ENCODE data around the gene CHCHD6. TPM values are rescaled to one million over a fixed set of nuclear protein-coding genes. Genes with fewer than 3 reads are reported as not detected.
A peak's percentile ranks its signal among the peaks of the same experiment; 100 is the strongest.

CHCHD6 gene
- 10.9 and 13.0 TPM in 2 replicates for total RNA-seq

- H3K27ac ChIP-seq (ENCODE audit: low read depth, low read length) = no peak within 1 kb of the TSS
- H3K9me3 ChIP-seq (ENCODE audit: low read depth, low read length) = no peaks in the 10 kb centered on the region
- peaks cover 4% of the 10 kb centered on the region for H4K20me1 ChIP-seq (ENCODE audit: insufficient read depth, low read length)
Measured at GRCh38 chr3:126703512-126704493, at the start of gene CHCHD6. TSS of gene CHCHD6 (plus strand) at chr3:126704240. CDS start at chr3:126704313, 73 bp downstream.

GRCh38 chr3:126654571-126655383, 49.3 kb upstream of the CHCHD6 start, which contains the start of gene TXNRD3:
TSS of gene TXNRD3 (minus strand) at chr3:126655124.
- no peaks in the 10 kb centered on the region for H4K20me1 ChIP-seq (ENCODE audit: insufficient read depth, low read length)
- peak within 1 kb of the TSS; percentile 75 for H3K4me3 ChIP-seq (ENCODE audit: insufficient read depth, low read length)
- peak; percentile 97 for DNase-seq (ENCODE audit: insufficient read length, low spot score, missing footprints)
- H3K79me2 ChIP-seq (ENCODE audit: insufficient read depth, low read length) = peaks cover 15% of the 10 kb centered on the region
- peak within 1 kb of the TSS; percentile 81 for H2AFZ ChIP-seq (ENCODE audit: low read length)
- no peak for TF ChIP-seq CTCF (IDR thresholded peaks at IDR 0.05; ENCODE audit: extremely low read depth, low read depth, low read length)
- no peaks in the 10 kb centered on the region for H3K9me3 ChIP-seq (ENCODE audit: low read depth, low read length)
- peaks cover 3% of the 10 kb centered on the region for H3K4me1 ChIP-seq (ENCODE audit: insufficient read depth, low read length)
- H3K27ac ChIP-seq (ENCODE audit: low read depth, low read length) = peak within 1 kb of the TSS; percentile 60
- no peaks in the 10 kb centered on the region for H3K36me3 ChIP-seq (ENCODE audit: insufficient read depth, low read length)
- peak within 1 kb of the TSS; percentile 79 for H3K4me2 ChIP-seq (ENCODE audit: insufficient read depth, low read length)
- peaks cover 10% of the 10 kb centered on the region for H3K27me3 ChIP-seq (ENCODE audit: insufficient read depth, low read length)

More at GRCh38 chr3:126703512-126704493, at the start of gene CHCHD6:
- peaks cover 13% of the 10 kb centered on the region for H3K4me1 ChIP-seq (ENCODE audit: insufficient read depth, low read length)
- peak within 1 kb of the TSS; percentile 90 for H3K4me3 ChIP-seq (ENCODE audit: insufficient read depth, low read length)
- H3K36me3 ChIP-seq (ENCODE audit: insufficient read depth, low read length) = no peaks in the 10 kb centered on the region
- H2AFZ ChIP-seq (ENCODE audit: low read length) = peak within 1 kb of the TSS; percentile 97
- TF ChIP-seq CTCF (IDR thresholded peaks at IDR 0.05; ENCODE audit: extremely low read depth, low read depth, low read length) = no peak
- peaks cover 30% of the 10 kb centered on the region for H3K79me2 ChIP-seq (ENCODE audit: insufficient read depth, low read length)
- H3K4me2 ChIP-seq (ENCODE audit: insufficient read depth, low read length) = peak within 1 kb of the TSS; percentile 95
- peak; percentile 100 for DNase-seq (ENCODE audit: insufficient read length, low spot score, missing footprints)
- peaks cover 20% of the 10 kb centered on the region for H3K27me3 ChIP-seq (ENCODE audit: insufficient read depth, low read length)

- no peak overlapping the region for H2AFZ ChIP-seq (ENCODE audit: low read length)
- H3K4me1 ChIP-seq (ENCODE audit: insufficient read depth, low read length) = peaks cover 3% of the 10 kb centered on the region
- H3K4me3 ChIP-seq (ENCODE audit: insufficient read depth, low read length) = no peak overlapping the region
- no peak overlapping the region for H3K27ac ChIP-seq (ENCODE audit: low read depth, low read length)
- peaks cover 13% of the 10 kb centered on the region for H3K79me2 ChIP-seq (ENCODE audit: insufficient read depth, low read length)
- no peak overlapping the region for H3K4me2 ChIP-seq (ENCODE audit: insufficient read depth, low read length)
- H3K27me3 ChIP-seq (ENCODE audit: insufficient read depth, low read length) = peaks cover 21% of the 10 kb centered on the region
- H3K9me3 ChIP-seq (ENCODE audit: low read depth, low read length) = no peaks in the 10 kb centered on the region
- no peak for DNase-seq (ENCODE audit: insufficient read length, low spot score, missing footprints)
- no peaks in the 10 kb centered on the region for H3K36me3 ChIP-seq (ENCODE audit: insufficient read depth, low read length)
- H4K20me1 ChIP-seq (ENCODE audit: insufficient read depth, low read length) = no peaks in the 10 kb centered on the region
- TF ChIP-seq CTCF (IDR thresholded peaks at IDR 0.05; ENCODE audit: extremely low read depth, low read depth, low read length) = no peak
Measured at GRCh38 chr3:126655887-126656286, 48.2 kb upstream of the CHCHD6 start.
